IPS-18a (cell line): ENCODE results near the gene FAF1.

Experiments used
- H3K27ac ChIP-seq: one replicate; pipeline ENCODE4 v1.5.1; 2013; ENCODE audit warnings: low read length
- H3K27me3 ChIP-seq: one replicate; pipeline ENCODE4 v1.6.1; 2013; ENCODE audit warnings: mild to moderate bottlenecking, low read length; ENCODE audit not compliant: control insufficient read depth, insufficient read depth
- H3K36me3 ChIP-seq: one replicate; pipeline ENCODE4 v1.6.1; 2013; ENCODE audit warnings: low read depth, low read length; ENCODE audit not compliant: control insufficient read depth
- H3K4me1 ChIP-seq: one replicate; pipeline ENCODE4 v1.6.1; 2013; ENCODE audit warnings: low read depth, low read length; ENCODE audit not compliant: control insufficient read depth
- H3K4me3 ChIP-seq: one replicate; pipeline ENCODE4 v1.5.1; 2013; ENCODE audit warnings: low read length
- H3K9ac ChIP-seq: one replicate; pipeline ENCODE4 v1.6.1; 2013; ENCODE audit warnings: mild to moderate bottlenecking, low read length, moderate library complexity
- H3K9me3 ChIP-seq: one replicate; pipeline ENCODE4 v1.6.1; 2013; ENCODE audit warnings: low read depth, low read length; ENCODE audit not compliant: control insufficient read depth

FAF1 gene

DNA sequence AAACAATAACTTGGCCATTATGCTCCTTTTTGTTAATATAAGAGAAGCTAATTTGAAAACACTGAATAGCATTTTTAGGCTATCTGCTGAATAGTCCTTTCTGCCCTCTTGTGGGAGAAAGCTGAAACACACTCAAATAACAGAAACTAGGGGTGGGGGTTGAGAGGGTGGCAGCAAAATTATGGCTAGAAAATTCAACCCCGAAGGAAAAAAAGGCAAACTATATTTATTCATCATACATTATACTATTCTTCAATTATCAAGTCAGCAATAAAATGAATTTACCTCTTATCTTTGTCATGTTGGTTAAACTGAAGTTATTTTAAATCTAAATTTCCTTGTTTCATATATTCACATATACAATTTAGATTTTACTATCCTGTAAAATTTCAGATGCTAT, 255.9 kb downstream of the FAF1 start:
- Histone ChIP-seq H3K27me3 (no peaks in the 10 kb centered on the region), H3K9me3 (no peaks in the 10 kb centered on the region), H3K4me1 (peaks cover 62% of the 10 kb centered on the region)

DNA sequence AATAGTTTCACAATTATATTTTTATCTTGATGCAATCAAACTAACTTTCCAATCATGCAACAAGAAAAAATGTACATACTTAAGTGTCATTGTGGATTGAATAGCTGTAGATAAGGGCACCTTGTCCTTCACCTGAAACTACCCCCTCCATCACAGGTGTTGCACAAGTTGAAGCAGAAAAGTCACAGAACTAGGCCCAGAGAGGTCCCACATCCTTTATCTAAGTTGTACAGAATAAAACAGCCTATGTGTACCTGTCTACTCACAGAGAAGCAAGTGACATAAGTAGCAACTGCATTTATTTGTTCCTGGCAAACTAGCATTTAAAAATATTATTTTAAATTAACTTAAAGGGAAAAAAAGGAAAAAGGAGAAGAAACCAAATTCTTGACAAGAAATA, 256.8 kb downstream of the FAF1 start:
- Histone ChIP-seq H3K4me3 (no peak overlapping the region), H3K36me3 (no peaks in the 10 kb centered on the region), H3K9me3 (no peaks in the 10 kb centered on the region), H3K27ac (no peak overlapping the region), H3K9ac (no peak overlapping the region), H3K27me3 (no peaks in the 10 kb centered on the region), H3K4me1 (peaks cover 71% of the 10 kb centered on the region)

More for the DNA sequence above, 255.9 kb downstream of the FAF1 start:
- no peak overlapping the region for H3K27ac ChIP-seq
- H3K4me3 ChIP-seq: no peak overlapping the region
- H3K9ac ChIP-seq: no peak overlapping the region
- no peaks in the 10 kb centered on the region for H3K36me3 ChIP-seq

DNA sequence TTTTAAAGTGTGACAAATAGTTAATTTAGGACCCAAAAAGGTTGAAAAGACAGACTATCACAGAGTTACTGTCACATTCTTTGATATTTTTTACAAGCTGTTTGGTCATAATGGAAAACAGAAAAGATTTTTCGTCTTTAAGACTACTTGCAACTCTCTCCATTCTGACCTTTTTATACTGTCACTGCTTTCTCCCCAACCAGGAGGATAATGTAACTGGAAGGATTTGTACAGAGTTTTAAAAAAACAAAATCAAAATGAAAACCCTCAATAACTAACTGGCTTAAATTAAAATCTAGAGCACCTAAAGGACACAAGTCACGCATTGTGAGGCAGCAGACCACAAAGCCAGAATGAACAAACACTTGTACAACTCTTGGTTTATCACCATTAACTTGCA, 257.7 kb downstream of the FAF1 start:
- H3K27ac ChIP-seq: peak overlapping the region; percentile 56

DNA sequence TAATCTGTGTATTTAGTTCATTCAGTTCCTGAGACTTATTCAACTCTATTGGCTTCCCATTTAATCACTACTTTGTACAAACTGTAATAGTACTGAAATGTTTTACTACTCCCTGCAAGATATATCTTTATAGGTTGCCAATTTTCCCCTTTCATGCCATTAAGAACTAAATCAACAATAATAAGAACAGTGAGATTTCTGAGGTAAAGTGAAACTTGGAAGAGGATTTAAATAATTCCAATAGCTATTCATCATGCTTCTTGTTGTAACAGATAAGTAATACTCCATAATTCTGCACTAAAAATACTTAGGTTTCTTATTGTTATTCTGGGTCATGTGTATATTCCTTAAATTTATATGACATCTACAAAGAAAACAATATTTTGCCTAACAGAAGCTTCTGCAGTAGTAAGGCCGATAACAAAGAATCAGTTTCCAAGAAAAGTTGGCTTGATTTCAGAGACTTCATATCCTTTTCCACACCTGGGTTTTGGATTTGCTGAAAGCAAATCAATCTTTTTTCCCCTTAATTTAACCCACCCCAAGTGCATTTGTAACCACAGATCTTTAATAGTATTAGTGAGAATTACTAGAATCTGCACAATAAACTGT, 258.3 kb downstream of the FAF1 start:
- Histone ChIP-seq H3K4me1 (peaks cover 82% of the 10 kb centered on the region), H3K27me3 (no peaks in the 10 kb centered on the region), H3K27ac (peak overlapping the region; percentile 71), H3K4me3 (peak overlapping the region; percentile 10), H3K9ac (peak overlapping the region; percentile 36), H3K36me3 (no peaks in the 10 kb centered on the region), H3K9me3 (no peaks in the 10 kb centered on the region)

More for the DNA sequence above, 257.7 kb downstream of the FAF1 start:
- H3K4me3 ChIP-seq: no peak overlapping the region
- no peaks in the 10 kb centered on the region for H3K36me3 ChIP-seq
- H3K4me1 ChIP-seq: peaks cover 78% of the 10 kb centered on the region
- no peaks in the 10 kb centered on the region for H3K9me3 ChIP-seq
- H3K9ac ChIP-seq: peak overlapping the region; percentile 36
- H3K27me3 ChIP-seq: no peaks in the 10 kb centered on the region

DNA sequence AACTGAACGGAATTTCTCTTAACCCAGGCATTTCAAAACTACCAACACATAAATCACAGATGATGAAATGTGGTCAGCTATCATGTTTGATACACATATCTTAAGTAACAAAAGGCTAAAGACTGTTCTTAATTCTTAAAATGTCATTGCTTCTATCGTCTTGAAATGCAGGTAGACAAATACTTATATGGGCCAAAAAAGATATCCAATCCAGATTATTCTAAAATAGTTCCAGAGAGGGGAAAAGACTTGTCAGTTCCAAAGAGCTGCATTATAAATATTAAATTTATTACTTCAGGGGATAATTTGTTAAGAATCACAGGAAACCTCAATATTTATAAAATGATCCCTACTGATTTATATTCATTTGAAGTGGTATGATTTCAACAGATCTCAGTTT, 259.4 kb downstream of the FAF1 start:
- H3K4me3 ChIP-seq: peak overlapping the region; percentile 40
- no peaks in the 10 kb centered on the region for H3K36me3 ChIP-seq
- H3K4me1 ChIP-seq: peaks cover 80% of the 10 kb centered on the region
- no peaks in the 10 kb centered on the region for H3K27me3 ChIP-seq
- peak overlapping the region; percentile 68 for H3K27ac ChIP-seq
- no peaks in the 10 kb centered on the region for H3K9me3 ChIP-seq
- peak overlapping the region; percentile 19 for H3K9ac ChIP-seq

DNA sequence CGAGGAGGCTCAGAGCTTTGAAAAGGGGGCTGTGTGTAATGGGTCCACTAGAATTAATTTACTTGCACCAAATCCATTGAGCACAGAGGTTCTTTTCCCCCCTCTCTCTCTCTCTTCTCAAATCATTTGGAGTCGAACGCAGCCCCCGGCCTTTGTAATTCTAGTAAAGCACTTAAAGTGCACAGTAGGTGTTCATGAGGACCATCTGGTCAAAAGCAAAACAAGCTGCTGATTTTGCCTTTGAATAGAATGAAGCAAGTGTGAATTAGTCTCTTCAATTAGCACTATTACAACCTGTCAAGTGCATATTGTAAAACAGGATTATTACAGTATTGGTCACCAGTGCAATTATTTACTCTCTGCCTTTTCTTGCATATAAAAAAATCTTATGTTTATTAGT, 259.9 kb downstream of the FAF1 start:
- Histone ChIP-seq H3K9me3 (no peaks in the 10 kb centered on the region), H3K4me3 (peak overlapping the region; percentile 40)

DNA sequence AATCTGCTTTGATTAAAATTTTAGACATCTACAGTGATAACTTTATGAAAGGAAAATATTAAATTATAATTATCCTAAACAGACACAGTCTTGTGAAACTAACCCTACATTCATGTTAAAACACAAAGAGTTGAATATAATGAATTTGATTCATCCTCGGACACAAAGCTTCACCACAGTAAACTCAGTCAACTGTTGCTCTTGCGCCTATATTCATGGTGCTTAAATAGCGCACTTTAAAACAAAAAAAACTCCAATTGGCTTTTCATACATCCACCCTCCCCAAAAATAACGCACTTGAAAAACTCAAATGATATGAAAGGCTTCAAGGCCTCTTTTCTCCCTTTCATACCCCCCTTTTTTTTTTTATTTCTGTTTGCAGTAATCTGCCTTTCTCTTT, 260.3 kb downstream of the FAF1 start:
- Histone ChIP-seq H3K4me3 (peak overlapping the region; percentile 40), H3K36me3 (no peaks in the 10 kb centered on the region), H3K9me3 (no peaks in the 10 kb centered on the region), H3K27ac (peak overlapping the region; percentile 79), H3K27me3 (no peaks in the 10 kb centered on the region), H3K9ac (peak overlapping the region; percentile 32), H3K4me1 (peaks cover 73% of the 10 kb centered on the region)

More for the DNA sequence above, 259.9 kb downstream of the FAF1 start:
- Histone ChIP-seq H3K36me3 (no peaks in the 10 kb centered on the region), H3K27me3 (no peaks in the 10 kb centered on the region), H3K9ac (peak overlapping the region; percentile 32), H3K4me1 (peaks cover 77% of the 10 kb centered on the region), H3K27ac (peak overlapping the region; percentile 79)

DNA sequence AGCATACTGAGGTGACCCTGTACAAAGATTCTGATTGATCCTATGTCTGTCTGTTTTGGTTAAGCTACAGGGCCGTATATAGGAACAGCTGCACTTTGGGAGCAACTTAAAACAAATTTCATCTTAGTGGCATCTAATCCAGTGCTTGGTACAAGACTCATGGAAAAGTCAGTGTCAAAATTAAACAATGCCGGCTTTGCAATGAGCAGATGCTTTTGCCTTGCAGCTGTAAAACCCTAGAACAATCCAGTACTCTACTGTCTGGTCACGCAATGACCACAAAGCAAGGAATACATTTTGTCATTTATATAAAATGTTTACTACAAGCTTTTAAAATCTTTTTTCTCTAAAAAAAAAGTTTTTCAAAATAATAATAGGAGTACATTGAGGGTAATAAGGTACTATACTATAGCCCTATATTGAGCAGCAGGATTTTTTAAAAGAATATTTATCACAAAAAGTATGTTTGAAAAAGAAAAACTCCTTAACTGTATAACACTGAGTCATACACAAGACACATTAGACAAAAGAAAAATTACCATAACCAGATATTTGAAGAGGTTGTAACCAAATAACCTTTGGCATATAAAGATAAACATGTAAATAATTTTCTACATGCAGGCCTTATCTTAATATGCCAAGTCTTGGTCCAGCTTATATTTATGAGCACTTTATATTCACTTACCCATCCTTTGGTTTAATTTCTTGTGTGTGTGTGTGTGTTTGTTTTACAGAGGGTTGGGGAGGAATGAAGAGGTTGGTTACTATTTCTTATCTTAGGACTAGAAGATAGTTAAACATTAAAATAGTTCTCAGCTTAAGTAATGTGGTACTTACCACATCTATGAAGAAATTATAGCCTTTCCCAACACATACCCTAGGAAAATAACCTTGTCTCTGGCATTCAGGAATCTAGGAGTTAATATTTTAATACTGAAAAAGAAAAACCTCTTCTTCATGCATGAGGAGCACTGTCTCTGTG, 262.3 kb downstream of the FAF1 start:
- H3K27ac ChIP-seq: peak overlapping the region; percentile 49
- H3K4me3 ChIP-seq: no peak overlapping the region
- no peaks in the 10 kb centered on the region for H3K9me3 ChIP-seq
- H3K27me3 ChIP-seq: no peaks in the 10 kb centered on the region
- H3K4me1 ChIP-seq: peaks cover 58% of the 10 kb centered on the region
- H3K9ac ChIP-seq: peak overlapping the region; percentile 32
- H3K36me3 ChIP-seq: no peaks in the 10 kb centered on the region

DNA sequence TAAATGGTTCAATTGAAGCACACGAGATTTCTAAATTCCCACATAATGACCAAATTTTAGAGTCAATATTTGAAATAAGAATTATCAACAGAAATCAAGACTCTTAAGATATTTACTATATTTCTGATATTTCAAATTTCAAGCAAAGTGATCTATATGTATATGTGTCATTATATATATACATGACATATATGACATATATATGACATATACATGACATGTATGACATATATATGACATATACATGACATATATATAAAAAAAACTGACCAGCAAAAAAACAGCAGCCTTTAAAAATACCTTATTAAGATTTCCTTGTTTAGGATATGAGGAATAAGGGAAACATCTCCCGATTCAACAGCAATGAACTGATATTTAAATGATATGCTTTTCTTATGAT, 266.2 kb downstream of the FAF1 start:
- Histone ChIP-seq H3K9me3 (no peaks in the 10 kb centered on the region), H3K27me3 (no peaks in the 10 kb centered on the region), H3K4me3 (no peak overlapping the region), H3K4me1 (peaks cover 23% of the 10 kb centered on the region), H3K9ac (no peak overlapping the region), H3K27ac (no peak overlapping the region), H3K36me3 (no peaks in the 10 kb centered on the region)

DNA sequence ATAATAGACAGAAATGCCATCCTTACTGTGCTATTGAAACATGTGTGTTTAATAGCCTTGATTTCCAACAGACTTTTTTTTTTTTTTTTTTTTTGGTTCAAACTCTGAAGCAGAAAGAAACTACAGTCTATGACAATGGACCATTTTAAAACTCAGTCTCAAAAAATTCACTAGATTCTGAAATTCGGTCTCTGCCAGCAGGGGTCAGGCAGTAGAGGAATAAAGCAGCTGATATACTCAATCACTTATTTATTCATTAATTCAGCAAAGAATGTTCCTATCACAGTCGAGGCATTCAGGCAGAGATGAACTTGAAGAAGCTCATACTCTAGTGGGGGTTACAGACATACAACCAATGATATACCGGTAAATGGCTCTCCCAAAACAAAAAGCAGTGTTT, 275.9 kb downstream of the FAF1 start:
- H3K4me3 ChIP-seq: no peak overlapping the region
- H3K9ac ChIP-seq: no peak overlapping the region
- no peaks in the 10 kb centered on the region for H3K9me3 ChIP-seq
- H3K27me3 ChIP-seq: no peaks in the 10 kb centered on the region
- H3K27ac ChIP-seq: no peak overlapping the region
- peaks cover 4% of the 10 kb centered on the region for H3K4me1 ChIP-seq
- H3K36me3 ChIP-seq: no peaks in the 10 kb centered on the region

DNA sequence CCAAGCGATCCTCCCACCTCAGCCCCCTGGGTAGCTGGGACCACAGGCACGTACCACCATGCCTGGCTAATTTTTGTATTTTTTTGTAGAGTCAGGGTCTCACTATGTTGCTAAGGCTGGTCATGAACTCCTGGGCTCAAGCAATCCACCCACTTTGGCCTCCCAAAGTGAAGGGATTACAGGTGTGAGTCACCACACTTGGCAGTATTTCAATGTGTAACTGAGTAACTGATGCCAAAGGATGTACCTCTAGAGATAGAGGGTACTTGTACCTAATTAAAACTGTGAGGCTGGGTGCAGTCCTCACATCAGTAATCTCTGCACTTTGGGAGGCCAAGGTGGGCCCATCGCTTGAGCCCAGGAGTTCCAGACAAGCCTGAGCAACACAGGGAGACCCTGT, 278.1 kb downstream of the FAF1 start:
- no peak overlapping the region for H3K4me3 ChIP-seq
- peaks cover 4% of the 10 kb centered on the region for H3K4me1 ChIP-seq
- no peak overlapping the region for H3K27ac ChIP-seq
- H3K36me3 ChIP-seq: no peaks in the 10 kb centered on the region
- no peaks in the 10 kb centered on the region for H3K9me3 ChIP-seq
- no peaks in the 10 kb centered on the region for H3K27me3 ChIP-seq
- H3K9ac ChIP-seq: no peak overlapping the region
